Parathyroid adenoma (tissue), 2 donors: ENCODE results near the gene PRXL2C.

Experiments
- H2AFZ ChIP-seq: fragments of 300-600 bp; sonication (generic); one replicate; pipeline ENCODE4 v1.7.0; 2017; ENCODE audit warnings: antibody characterized with exemption, mild to moderate bottlenecking
- H3K27ac ChIP-seq: fragments of 300-600 bp; sonication (generic); one replicate; pipeline ENCODE4 v1.7.0; 2017
- H3K27me3 ChIP-seq: fragments of 300-600 bp; sonication (generic); one replicate; pipeline ENCODE4 v1.7.0; 2017; ENCODE audit warnings: low read length; ENCODE audit not compliant: control insufficient read depth, insufficient read depth
- H3K36me3 ChIP-seq: fragments of 300-600 bp; sonication (generic); one replicate; pipeline ENCODE4 v1.7.0; 2017; ENCODE audit warnings: low read length; ENCODE audit not compliant: control insufficient read depth, insufficient read depth
- H3K4me1 ChIP-seq: fragments of 300-600 bp; sonication (generic); one replicate; pipeline ENCODE4 v1.7.0; 2017; ENCODE audit warnings: control low read depth
- H3K4me2 ChIP-seq: fragments of 300-600 bp; sonication (generic); one replicate; pipeline ENCODE4 v1.7.0; 2017; ENCODE audit warnings: low read length
- H3K4me3 ChIP-seq: fragments of 300-600 bp; sonication (generic); one replicate; pipeline ENCODE4 v1.7.0; 2017; ENCODE audit warnings: low read depth, low read length
- H3K79me2 ChIP-seq: fragments of 300-600 bp; sonication (generic); one replicate; pipeline ENCODE4 v1.7.0; 2017; ENCODE audit warnings: control low read depth
- H3K9ac ChIP-seq: fragments of 300-600 bp; sonication (generic); one replicate; pipeline ENCODE4 v1.7.0; 2017; ENCODE audit warnings: mild to moderate bottlenecking
- H3K9me3 ChIP-seq: fragments of 300-600 bp; sonication (generic); one replicate; pipeline ENCODE4 v1.7.0; 2017; ENCODE audit warnings: low read length; ENCODE audit not compliant: control insufficient read depth
- TF ChIP-seq, protein P1 (sequence below): fragments of 300-600 bp; sonication (generic); IDR thresholded peaks from one replicate; pipeline ENCODE4 v1.7.0; 2017; ENCODE audit warnings: antibody characterized with exemption, mild to moderate bottlenecking
- donor health status: primary hyperparathyroidism.

The PRXL2C gene

DNA sequence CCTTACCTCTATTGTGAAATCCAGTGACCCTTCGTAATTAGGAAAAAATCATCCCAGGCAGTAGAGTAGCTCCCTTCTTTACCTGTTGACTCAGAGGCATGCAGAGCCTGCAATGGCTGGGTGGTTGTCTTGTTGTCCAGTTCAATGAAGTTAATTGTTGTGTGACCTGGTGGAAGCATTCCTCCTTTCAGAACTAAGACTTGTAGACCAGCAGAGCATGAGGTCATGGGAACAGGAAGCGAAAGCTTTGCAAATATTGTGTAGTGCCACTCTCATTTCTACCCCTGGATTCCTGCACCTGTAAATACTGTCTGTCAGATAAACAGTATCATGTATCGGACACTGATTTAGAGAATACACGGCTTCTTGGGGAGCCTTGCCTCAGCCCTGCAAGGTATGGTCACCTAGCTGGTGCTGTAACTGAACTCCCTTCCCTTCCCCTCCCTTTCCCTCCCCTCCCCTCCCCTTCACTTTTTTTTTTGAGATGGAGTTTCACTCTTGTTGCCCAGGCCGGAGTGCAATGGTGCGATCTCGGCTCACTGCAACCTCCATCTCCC, 5.7 kb upstream of the PRXL2C start:
- H3K27me3 ChIP-seq, result no peaks in the 10 kb centered on the region
- H3K9me3 ChIP-seq, result no peaks in the 10 kb centered on the region
- no peaks in the 10 kb centered on the region for H3K79me2 ChIP-seq
- H3K9ac ChIP-seq, result no peak overlapping the region
- no peak overlapping the region for H3K4me3 ChIP-seq
- H3K36me3 ChIP-seq, result no peaks in the 10 kb centered on the region
- H3K4me2 ChIP-seq, result no peak overlapping the region
- TF ChIP-seq, protein P1, sequence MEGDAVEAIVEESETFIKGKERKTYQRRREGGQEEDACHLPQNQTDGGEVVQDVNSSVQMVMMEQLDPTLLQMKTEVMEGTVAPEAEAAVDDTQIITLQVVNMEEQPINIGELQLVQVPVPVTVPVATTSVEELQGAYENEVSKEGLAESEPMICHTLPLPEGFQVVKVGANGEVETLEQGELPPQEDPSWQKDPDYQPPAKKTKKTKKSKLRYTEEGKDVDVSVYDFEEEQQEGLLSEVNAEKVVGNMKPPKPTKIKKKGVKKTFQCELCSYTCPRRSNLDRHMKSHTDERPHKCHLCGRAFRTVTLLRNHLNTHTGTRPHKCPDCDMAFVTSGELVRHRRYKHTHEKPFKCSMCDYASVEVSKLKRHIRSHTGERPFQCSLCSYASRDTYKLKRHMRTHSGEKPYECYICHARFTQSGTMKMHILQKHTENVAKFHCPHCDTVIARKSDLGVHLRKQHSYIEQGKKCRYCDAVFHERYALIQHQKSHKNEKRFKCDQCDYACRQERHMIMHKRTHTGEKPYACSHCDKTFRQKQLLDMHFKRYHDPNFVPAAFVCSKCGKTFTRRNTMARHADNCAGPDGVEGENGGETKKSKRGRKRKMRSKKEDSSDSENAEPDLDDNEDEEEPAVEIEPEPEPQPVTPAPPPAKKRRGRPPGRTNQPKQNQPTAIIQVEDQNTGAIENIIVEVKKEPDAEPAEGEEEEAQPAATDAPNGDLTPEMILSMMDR, result no peak
- H3K4me1 ChIP-seq, result no peaks in the 10 kb centered on the region
- H3K27ac ChIP-seq, result no peak overlapping the region
- no peak overlapping the region for H2AFZ ChIP-seq

- Histone ChIP-seq H3K79me2 (no peaks in the 10 kb centered on the region), H3K9ac (no peak overlapping the region), H3K27ac (peak overlapping the region; percentile 85), H3K36me3 (no peaks in the 10 kb centered on the region), H2AFZ (peak overlapping the region; percentile 89), H3K4me2 (peak overlapping the region; percentile 73), H3K9me3 (no peaks in the 10 kb centered on the region), H3K4me3 (peak overlapping the region; percentile 55), H3K4me1 (no peaks in the 10 kb centered on the region), H3K27me3 (no peaks in the 10 kb centered on the region)
- TF ChIP-seq, protein P1, result no peak
Measured at GRCh38 chr9:96654450-96655197, 493 bp downstream of the PRXL2C start.

GRCh38 chr9:96651626-96652025, 3.5 kb downstream of the PRXL2C start:
- no peaks in the 10 kb centered on the region for H3K27me3 ChIP-seq
- H3K9ac ChIP-seq, result no peak overlapping the region
- no peaks in the 10 kb centered on the region for H3K79me2 ChIP-seq
- H3K27ac ChIP-seq, result no peak overlapping the region
- no peak overlapping the region for H3K4me3 ChIP-seq
- H2AFZ ChIP-seq, result no peak overlapping the region
- no peaks in the 10 kb centered on the region for H3K4me1 ChIP-seq
- H3K9me3 ChIP-seq, result no peaks in the 10 kb centered on the region
- no peak overlapping the region for H3K4me2 ChIP-seq
- no peaks in the 10 kb centered on the region for H3K36me3 ChIP-seq
- TF ChIP-seq, protein P1, result no peak

GRCh38 chr9:96649620-96650324, 5.3 kb downstream of the PRXL2C start:
- Histone ChIP-seq H3K4me1 (no peaks in the 10 kb centered on the region), H3K27ac (no peak overlapping the region), H2AFZ (no peak overlapping the region), H3K79me2 (no peaks in the 10 kb centered on the region), H3K4me3 (no peak overlapping the region), H3K27me3 (no peaks in the 10 kb centered on the region), H3K9me3 (no peaks in the 10 kb centered on the region), H3K36me3 (no peaks in the 10 kb centered on the region), H3K9ac (no peak overlapping the region), H3K4me2 (no peak overlapping the region)
- TF ChIP-seq, protein P1, result no peak
